K562 (cell line): ENCODE results near the gene C16orf92. TPM values are rescaled to one million over a fixed set of nuclear protein-coding genes. Genes with fewer than 3 reads are reported as not detected.
A peak's percentile ranks its signal among the peaks of the same experiment; 100 is the strongest.

ENCODE experiments used
- ATAC-seq: fragments of 200-7000 bp; cut with Tn5 transposase; 3 replicates; pipeline ENCODE4 v1.9.1; 2020; ENCODE audit warnings: moderate library complexity
- BruUV-seq: library from RNA; stranded (reverse); fragments of 400-500 nt; replicated peaks from 2 replicates; lab custom pipeline; 2021; lab: Mats Ljungman, UMichigan
- CTCF ChIA-PET: fragments of 300-600 bp; formaldehyde crosslinking; extraction: SDS; loops from one replicate; lab custom pipeline; 2021; ENCODE audit warnings: low intra/inter-chr PET ratio; lab: Yijun Ruan, JAX
- POLR2A ChIA-PET: fragments of 300-600, 350-650 bp; sonication (Branson Sonifier 250); formaldehyde crosslinking; extraction: SDS; loops from one replicate; lab custom pipeline; 2021; ENCODE audit warnings: antibody characterized with exemption, inconsistent platforms; lab: Yijun Ruan, JAX
- DNase-seq, 4 experiments: peaks; one replicate each; pipeline versions ENCODE4 v3.0.0 to v3.0.0-alpha.2; 2011 to 2018; ENCODE audit warnings: low spot score in 3 of 4, mixed read lengths in 3 of 4; ENCODE audit errors: extremely low read depth in 1 of 4
- FAIRE-seq: peaks from 2 replicates; lab custom pipeline; 2011; peaks lifted over from hg19 to GRCh38; lab: Jason Lieb, UNC
- H2AFZ ChIP-seq: 2 replicates; pipeline ENCODE4 v1.6.0; 2011; ENCODE audit warnings: low read depth, low read length, control low read depth, inconsistent platforms
- H3K27ac ChIP-seq: fragments of 200-600 bp; 3 replicates; pipeline ENCODE4 v1.8.0; 2011; ENCODE audit warnings: low read depth, mild to moderate bottlenecking, control low read depth, inconsistent platforms, low read length, moderate library complexity, mixed read lengths; ENCODE audit errors: extremely low read depth
- H3K27me3 ChIP-seq, 2 experiments: fragments of 300-600 bp in 1 of 2; 2 replicates in 1 of 2; 3 replicates in 1 of 2; pipeline versions ENCODE4 v1.6.0 to v1.8.0; 2011; ENCODE audit warnings: inconsistent platforms in 2 of 2, low read length in 2 of 2, mild to moderate bottlenecking in 1 of 2, mixed read lengths in 1 of 2, moderate library complexity in 1 of 2; ENCODE audit not compliant: control insufficient read depth in 2 of 2, insufficient read depth in 2 of 2
- H3K36me3 ChIP-seq: fragments of 300-600 bp; 3 replicates; pipeline ENCODE4 v1.8.0; 2011; ENCODE audit warnings: mild to moderate bottlenecking, low read length, inconsistent platforms; ENCODE audit not compliant: control insufficient read depth, insufficient read depth
- H3K4me1 ChIP-seq, 2 experiments: fragments of 200-600 bp in 1 of 2; replicated peaks in 1 of 2; 2 replicates in 1 of 2; 3 replicates in 1 of 2; pipeline versions ENCODE4 v1.5.1 to v1.8.0; 2011; ENCODE audit warnings: inconsistent platforms in 2 of 2, low read length in 2 of 2, mild to moderate bottlenecking in 1 of 2, mixed read lengths in 1 of 2, moderate library complexity in 1 of 2; ENCODE audit not compliant: control insufficient read depth in 2 of 2, insufficient read depth in 2 of 2
- H3K4me2 ChIP-seq: 2 replicates; pipeline ENCODE4 v1.6.1; 2011; ENCODE audit warnings: low read length, control low read depth, inconsistent platforms, mixed read lengths; ENCODE audit not compliant: insufficient read depth
- H3K4me3 ChIP-seq: fragments of 200-600 bp; sonication (generic), shearing (Covaris generic); 2 replicates; pipeline ENCODE4 v1.5.1; 2016; ENCODE audit warnings: control low read depth, inconsistent platforms
- H3K79me2 ChIP-seq: fragments of 200-600 bp; 3 replicates; pipeline ENCODE4 v1.8.0; 2011; ENCODE audit warnings: low read length, inconsistent platforms; ENCODE audit not compliant: control insufficient read depth, insufficient read depth
- H3K9ac ChIP-seq, 2 experiments: 2 replicates each; pipeline versions ENCODE4 v1.6.0 to v1.6.1; 2011; ENCODE audit warnings: low read depth in 2 of 2, low read length in 2 of 2, control low read depth in 1 of 2, inconsistent platforms in 1 of 2, mild to moderate bottlenecking in 1 of 2, mixed read lengths in 1 of 2; ENCODE audit not compliant: insufficient read depth in 1 of 2
- H3K9me1 ChIP-seq: one replicate; pipeline ENCODE4 v1.6.0; 2011; ENCODE audit warnings: inconsistent platforms, mild to moderate bottlenecking, low read length, moderate library complexity; ENCODE audit not compliant: control insufficient read depth, insufficient read depth
- H3K9me3 ChIP-seq: replicated peaks from 2 replicates; pipeline ENCODE4 v1.5.1; 2011; ENCODE audit warnings: low read depth, low read length, inconsistent platforms; ENCODE audit not compliant: control insufficient read depth, insufficient read depth
- H4K20me1 ChIP-seq: replicated peaks from 2 replicates; pipeline ENCODE4 v1.6.1; 2011; ENCODE audit warnings: low read length, inconsistent platforms, mixed read lengths; ENCODE audit not compliant: control insufficient read depth, insufficient read depth
- BCOR ChIP-seq: fragments of 450-650 bp; IDR thresholded peaks from 2 replicates; pipeline ENCODE4 v1.6.1; 2016
- CAMTA2 ChIP-seq: fragments of 250-450 bp; sonication (Bioruptor Pico); conservative IDR thresholded peaks from 2 replicates; pipeline ENCODE4 v1.5.1; 2022
- EGR1 ChIP-seq: fragments of 450-650 bp; conservative IDR thresholded peaks from 2 replicates; pipeline ENCODE4 v1.6.1; 2017; ENCODE audit warnings: mild to moderate bottlenecking
- HDAC6 ChIP-seq: IDR thresholded peaks from 2 replicates; pipeline ENCODE4 v1.6.1; 2012; ENCODE audit warnings: low read depth, mild to moderate bottlenecking, control low read depth, inconsistent platforms, low read length, moderate library complexity
- HMG20B ChIP-seq: fragments of 250-450 bp; sonication (Bioruptor Pico); IDR thresholded peaks from 2 replicates; pipeline ENCODE4 v1.5.0; 2021; ENCODE audit warnings: mild to moderate bottlenecking
- LEF1 ChIP-seq: fragments of 450-650 bp; IDR thresholded peaks from 2 replicates; pipeline ENCODE4 v1.6.1; 2016; ENCODE audit warnings: mild to moderate bottlenecking
- RBM17 ChIP-seq: fragments of 200-400 bp; formaldehyde crosslinking; IDR thresholded peaks from 2 replicates; pipeline ENCODE4 v1.6.1; 2017; ENCODE audit warnings: low read depth, mild to moderate bottlenecking, low read length, borderline replicate concordance
- RNF2 ChIP-seq: sonication (generic); IDR thresholded peaks from 2 replicates; pipeline ENCODE4 v1.6.1; 2016
- SMC3 ChIP-seq: conservative IDR thresholded peaks from 2 replicates; pipeline ENCODE4 v1.6.1; 2011; ENCODE audit warnings: low read depth, low read length, improper control_type of control experiment; ENCODE audit not compliant: insufficient read depth
- SREBF2 ChIP-seq: sonication (generic); formaldehyde crosslinking; IDR thresholded peaks from 2 replicates; pipeline ENCODE4 v1.4.0; 2020; ENCODE audit warnings: mild to moderate bottlenecking, missing genetic modification reagents
- XRCC4 ChIP-seq: IDR thresholded peaks from one replicate; pipeline ENCODE4 v1.6.1; 2011; ENCODE audit not compliant: insufficient read depth, insufficient read length; ENCODE audit errors: extremely low read depth
- ZBTB17 ChIP-seq: fragments of 450-650 bp; formaldehyde crosslinking; IDR thresholded peaks from 2 replicates; pipeline ENCODE4 v1.4.0; 2020; ENCODE audit warnings: mild to moderate bottlenecking
- ZFP36 ChIP-seq: fragments of 150-350 bp; IDR thresholded peaks from 2 replicates; pipeline ENCODE4 v1.6.1; 2018; ENCODE audit warnings: low read length, low read depth; ENCODE audit not compliant: partially characterized antibody
- ZNF212 ChIP-seq: fragments of 450-650 bp; formaldehyde crosslinking; IDR thresholded peaks from 2 replicates; pipeline ENCODE4 v1.4.0; 2020; ENCODE audit warnings: mild to moderate bottlenecking
- ZNF224 ChIP-seq: sonication (generic); formaldehyde crosslinking; IDR thresholded peaks from 2 replicates; pipeline ENCODE4 v1.8.0; 2022; ENCODE audit warnings: mild to moderate bottlenecking, missing genetic modification reagents
- WGBS: fragments of 100-300 bp; shearing (Covaris generic); methylation state at CpG from one replicate; pipeline ENCODE4 v1.1.6; 2016; ENCODE audit warnings: low coverage, mixed read lengths; ENCODE audit not compliant: insufficient coverage; ENCODE audit errors: missing lambda C conversion rate; 5-methylcytosine and 5-hydroxymethylcytosine counted together
- in situ Hi-C: fragments of 300-500 bp; cut with MboI; formaldehyde crosslinking; loops from 4 replicates; pipeline ENCODE4 v1.15.0; 2018; ENCODE audit warnings: inconsistent platforms, mixed read lengths
- intact Hi-C: fragments of 100-400 bp; cut with micrococcal nuclease; formaldehyde crosslinking; loops from 2 replicates; pipeline ENCODE4 v1.14.2; 2022
- polyA plus RNA-seq, 8 experiments: library from polyadenylated mRNA; depleted of rRNA in 4 of 8; stranded (reverse) in 5 of 8; unstranded in 3 of 8; fragments of >200 nt; fragmentation: Nextera tagmentation in 2 of 8; fragmentation: Illumina TruSeq in 1 of 8; extraction: Ambion mirVana in 2 of 8; extraction: Trizol in 1 of 8; gene quantifications; 2 replicates each; pipeline versions ENCODE4 v1.2.1 to v1.2.3, GENCODE V29; 2011 to 2014; ENCODE audit warnings: inconsistent platforms in 1 of 8, missing spikeins in 1 of 8
- total RNA-seq, 7 experiments: library from RNA; depleted of rRNA in 6 of 7; stranded (reverse); fragments of >200 nt in 6 of 7; fragmentation: Illumina TruSeq in 2 of 7; extraction: Trizol in 2 of 7; gene quantifications; 2 replicates each; pipeline versions ENCODE4 v1.2.1 to v1.2.3, GENCODE V29; 2011 to 2021; ENCODE audit warnings: low replicate concordance in 1 of 7
- TF ChIP-seq, protein P1 (sequence below): sonication (generic); formaldehyde crosslinking; IDR thresholded peaks from 2 replicates; pipeline ENCODE4 v1.5.0; 2020; ENCODE audit warnings: missing genetic modification reagents
- TF ChIP-seq, protein P2 (sequence below): fragments of 450-650 bp; formaldehyde crosslinking; IDR thresholded peaks from 2 replicates; pipeline ENCODE4 v1.4.0; 2020; ENCODE audit warnings: mild to moderate bottlenecking, mixed read lengths

C16orf92 gene
- total and polyA plus RNA-seq, 9 of the 15 experiments (the other 6 are each of a cell fraction or from before 2014, with no cell fraction given): not detected

DNA sequence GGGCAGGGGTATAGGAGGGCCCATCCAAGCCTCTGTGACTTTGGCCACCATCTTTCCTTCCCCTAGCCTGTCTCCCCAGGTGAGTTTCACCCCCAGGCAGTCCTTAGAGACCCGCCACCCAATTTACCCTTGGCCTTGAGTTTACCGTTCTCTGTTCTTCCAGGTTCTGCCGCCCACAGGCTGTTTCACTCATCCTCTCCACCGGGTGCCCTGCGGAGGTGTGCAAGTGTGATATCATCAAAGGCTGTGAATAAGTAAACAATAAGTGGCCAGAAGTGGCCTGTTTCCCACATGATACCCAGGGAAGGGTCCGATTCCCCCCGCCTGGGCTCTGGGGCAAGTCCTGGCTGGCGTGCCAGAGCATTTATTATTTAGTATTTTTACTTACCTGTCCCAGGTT is 23.2 kb downstream of the C16orf92 start:
- Histone ChIP-seq H3K4me1 (peaks cover 0 to 5% of the 10 kb centered on the region in 2 experiments; a peak in 3 of 5 replicates), H3K79me2 (no peaks in the 10 kb centered on the region), H3K9me3 (no peaks in the 10 kb centered on the region), H3K4me2 (no peak overlapping the region), H3K27me3 (no peaks in the 10 kb centered on the region; a peak in 1 of 5 replicates), H3K4me3 (no peak overlapping the region), H4K20me1 (no peaks in the 10 kb centered on the region), H3K27ac (no peak overlapping the region), H3K36me3 (no peaks in the 10 kb centered on the region), H3K9me1 (no peaks in the 10 kb centered on the region), H3K9ac (no peak overlapping the region), H2AFZ (no peak overlapping the region)
- peak; percentile 29; the same call in 1 of the 3 replicates for ATAC-seq
- no peak for TF ChIP-seq CAMTA2 (CRISPR knock-in tag)
- no peak for TF ChIP-seq XRCC4
- peak; percentile 57; the same call in 1 of the 2 replicates for TF ChIP-seq EGR1
- TF ChIP-seq LEF1: no peak
- no peak for DNase-seq
- intact Hi-C loops (loop anchor here (5.0 kb wide), 1 partner anchor 46 kb away; the partner anchor contains the start of gene TBX6), in situ Hi-C loops (no loop called here)
- POLR2A ChIA-PET: no interaction called here
- no TSS peak for BruUV-seq
- no peak for FAIRE-seq
- CTCF ChIA-PET: no interaction called here
- 14% methylated on average over 5 of the region's 8 CpGs for WGBS

DNA sequence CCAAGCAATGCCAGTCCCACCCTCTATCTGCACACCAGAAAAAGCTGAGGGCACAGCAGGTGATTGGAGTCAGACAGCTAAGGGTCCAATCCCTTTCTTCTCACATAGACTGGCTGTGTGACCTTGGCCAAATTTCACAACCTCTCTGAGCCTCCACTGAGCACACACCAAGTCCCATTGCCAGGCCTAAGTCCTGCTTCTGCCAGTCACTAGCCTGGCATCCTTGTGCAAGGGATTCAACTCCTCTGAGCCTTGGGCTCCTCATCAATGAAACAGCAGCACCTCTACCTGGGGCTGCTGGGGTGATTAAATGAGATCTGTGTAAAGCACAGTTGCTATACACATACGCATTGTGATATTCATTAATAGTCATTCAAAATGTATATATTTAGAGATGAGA is 23.6 kb downstream of the C16orf92 start:
- no peaks in the 10 kb centered on the region for H3K9me3 ChIP-seq
- H3K27me3 ChIP-seq: no peaks in the 10 kb centered on the region; a peak in 1 of 5 replicates
- no peak overlapping the region for H3K27ac ChIP-seq
- H3K79me2 ChIP-seq: no peaks in the 10 kb centered on the region
- H2AFZ ChIP-seq: no peak overlapping the region
- CTCF ChIA-PET: no interaction called here
- POLR2A ChIA-PET: no interaction called here
- ATAC-seq (no peak), DNase-seq (no peak), FAIRE-seq (no peak)
- H3K9me1 ChIP-seq: no peaks in the 10 kb centered on the region
- H3K9ac ChIP-seq: no peak overlapping the region
- no TSS peak for BruUV-seq
- peaks cover 2 to 5% of the 10 kb centered on the region in 2 experiments; a peak in 3 of 5 replicates for H3K4me1 ChIP-seq
- H4K20me1 ChIP-seq: no peaks in the 10 kb centered on the region
- H3K4me2 ChIP-seq: no peak overlapping the region
- intact Hi-C loops (loop anchor here (5.0 kb wide), 1 partner anchor 46 kb away; the partner anchor contains the start of gene TBX6), in situ Hi-C loops (no loop called here)
- WGBS: 33% methylated on average over 1 of the region's 1 CpG
- no peaks in the 10 kb centered on the region for H3K36me3 ChIP-seq
- H3K4me3 ChIP-seq: no peak overlapping the region
- TF ChIP-seq RNF2 (no peak), ZBTB17 (no peak), HMG20B (CRISPR knock-in tag) (no peak), ZNF212 (CRISPR knock-in tag) (no peak), BCOR (0 out of 2 replicates have a peak, but pooled peaks have one; percentile 23), HDAC6 (no peak), ZNF224 (CRISPR knock-in tag) (no peak), SREBF2 (CRISPR knock-in tag) (no peak), ZFP36 (peak; percentile 73), RBM17 (no peak), SMC3 (no peak)
- TF ChIP-seq, protein P1, sequence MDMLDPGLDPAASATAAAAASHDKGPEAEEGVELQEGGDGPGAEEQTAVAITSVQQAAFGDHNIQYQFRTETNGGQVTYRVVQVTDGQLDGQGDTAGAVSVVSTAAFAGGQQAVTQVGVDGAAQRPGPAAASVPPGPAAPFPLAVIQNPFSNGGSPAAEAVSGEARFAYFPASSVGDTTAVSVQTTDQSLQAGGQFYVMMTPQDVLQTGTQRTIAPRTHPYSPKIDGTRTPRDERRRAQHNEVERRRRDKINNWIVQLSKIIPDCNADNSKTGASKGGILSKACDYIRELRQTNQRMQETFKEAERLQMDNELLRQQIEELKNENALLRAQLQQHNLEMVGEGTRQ: no peak
- TF ChIP-seq, protein P2, sequence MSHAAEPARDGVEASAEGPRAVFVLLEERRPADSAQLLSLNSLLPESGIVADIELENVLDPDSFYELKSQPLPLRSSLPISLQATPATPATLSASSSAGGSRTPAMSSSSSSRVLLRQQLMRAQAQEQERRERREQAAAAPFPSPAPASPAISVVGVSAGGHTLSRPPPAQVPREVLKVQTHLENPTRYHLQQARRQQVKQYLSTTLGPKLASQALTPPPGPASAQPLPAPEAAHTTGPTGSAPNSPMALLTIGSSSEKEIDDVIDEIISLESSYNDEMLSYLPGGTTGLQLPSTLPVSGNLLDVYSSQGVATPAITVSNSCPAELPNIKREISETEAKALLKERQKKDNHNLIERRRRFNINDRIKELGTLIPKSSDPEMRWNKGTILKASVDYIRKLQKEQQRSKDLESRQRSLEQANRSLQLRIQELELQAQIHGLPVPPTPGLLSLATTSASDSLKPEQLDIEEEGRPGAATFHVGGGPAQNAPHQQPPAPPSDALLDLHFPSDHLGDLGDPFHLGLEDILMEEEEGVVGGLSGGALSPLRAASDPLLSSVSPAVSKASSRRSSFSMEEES (CRISPR knock-in tag): no peak
